AG04450 (cell line): ENCODE measurements around the gene ANKRD33. TPM values are rescaled to one million over a fixed set of nuclear protein-coding genes. Genes with fewer than 3 reads are reported as not detected.

ENCODE experiments used
- CTCF ChIA-PET: fragments of 300-600, 350-600 bp; formaldehyde crosslinking; extraction: SDS; loops from one replicate; lab custom pipeline; 2022; ENCODE audit warnings: antibody characterized with exemption, inconsistent platforms; lab: Charles Lee
- POLR2A ChIA-PET: fragments of 350-600 bp; formaldehyde crosslinking; extraction: SDS; loops from one replicate; lab custom pipeline; 2021; ENCODE audit warnings: antibody characterized with exemption, inconsistent platforms; lab: Yijun Ruan, JAX
- DNase-seq: peaks from one replicate; pipeline ENCODE4 v3.0.0-alpha.2; 2011; ENCODE audit warnings: low read depth, low spot score
- H3K27ac ChIP-seq: one replicate; pipeline ENCODE4 v1.5.1; 2012; ENCODE audit warnings: low read depth, low read length, control low read depth
- H3K27me3 ChIP-seq: one replicate; pipeline ENCODE4 v1.6.0; 2012; ENCODE audit warnings: low read length; ENCODE audit not compliant: control insufficient read depth, insufficient read depth
- H3K4me3 ChIP-seq: 2 replicates; pipeline ENCODE4 v1.5.1; 2011; ENCODE audit warnings: mild to moderate bottlenecking, low read depth, low read length, control low read depth
- H3K9me3 ChIP-seq: 2 replicates; pipeline ENCODE4 v1.5.1; 2012; ENCODE audit warnings: low read length; ENCODE audit not compliant: control insufficient read depth, insufficient read depth
- CTCF ChIP-seq: IDR thresholded peaks from 2 replicates; pipeline ENCODE4 v1.5.1; 2011; ENCODE audit warnings: low read depth, low read length, control low read depth, inconsistent platforms
- polyA plus RNA-seq: library from polyadenylated mRNA; depleted of rRNA; stranded (reverse); fragments of >200 nt; gene quantifications from 2 replicates; pipeline ENCODE4 v1.2.3, GENCODE V29; 2011

Gene ANKRD33
- polyA plus RNA-seq, 1 experiment: not detected

GRCh38 chr12:51867371-51867770, 20.5 kb upstream of the ANKRD33 start:
- POLR2A ChIA-PET: no interaction called here
- DNase-seq: no peak
- Histone ChIP-seq H3K9me3 (no peaks in the 10 kb centered on the region; the same call in 1 of the 2 replicates), H3K27me3 (peaks cover 22% of the 10 kb centered on the region), H3K4me3 (no peak overlapping the region), H3K27ac (no peak overlapping the region)
- CTCF ChIA-PET: no interaction called here
- TF ChIP-seq CTCF: no peak

DNA sequence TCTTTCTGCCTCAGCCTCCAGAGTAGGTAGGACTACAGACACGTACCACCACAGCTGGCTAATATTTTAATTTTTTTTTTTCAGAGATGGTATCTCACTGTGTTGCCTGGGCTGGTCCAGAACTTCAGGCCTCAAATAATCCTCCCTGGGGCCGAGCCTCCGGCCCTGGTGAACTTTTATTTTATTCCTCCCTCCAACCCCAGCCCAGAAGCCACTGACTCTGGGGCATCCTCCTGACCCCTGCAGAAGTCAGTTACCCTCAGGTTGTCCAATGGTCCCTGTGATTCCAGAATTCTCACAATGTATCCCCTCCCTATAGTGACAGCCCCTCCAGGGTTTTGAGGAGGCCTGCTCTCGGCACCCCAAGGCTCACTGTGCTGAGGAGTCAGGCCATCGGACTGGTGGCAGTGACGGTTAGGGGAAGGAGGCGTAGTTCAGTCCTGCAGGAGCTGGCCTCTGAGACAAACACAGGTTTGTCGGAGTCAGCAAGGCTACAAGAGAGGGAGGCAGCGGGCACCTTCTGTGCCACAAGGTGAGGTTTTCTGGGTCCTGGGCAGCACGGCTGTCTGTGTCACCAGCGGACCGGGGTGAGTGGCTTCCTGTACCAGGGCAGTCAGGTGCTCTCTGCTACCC, 20.0 kb upstream of the ANKRD33 start:
- Histone ChIP-seq H3K9me3 (no peaks in the 10 kb centered on the region; the same call in 1 of the 2 replicates), H3K27me3 (peaks cover 22% of the 10 kb centered on the region), H3K27ac (no peak overlapping the region), H3K4me3 (no peak overlapping the region)
- ChIA-PET CTCF (no interaction called here), POLR2A (no interaction called here)
- no peak for DNase-seq
- no peak for TF ChIP-seq CTCF

- H3K9me3 ChIP-seq: no peaks in the 10 kb centered on the region; the same call in 1 of the 2 replicates
- CTCF ChIA-PET: interaction anchor here (0.6 to 1.2 kb wide), 2 partner anchors 168 to 448 kb away, joined by 3 to 4 read pairs; no protein-coding TSS in a partner anchor
- H3K27me3 ChIP-seq: peaks cover 17% of the 10 kb centered on the region
These were observed 18.9 kb upstream of the ANKRD33 start for GRCh38 chr12:51868821-51869495.

GRCh38 chr12:51869496-51869865, 18.4 kb upstream of the ANKRD33 start:
- POLR2A ChIA-PET: interaction anchor here (0.6 to 1.0 kb wide), 3 partner anchors 141 to 433 kb away, joined by 3 to 4 read pairs (median 3); no protein-coding TSS in a partner anchor
- no peak overlapping the region for H3K4me3 ChIP-seq
- peak overlapping the region; percentile 11 for H3K27ac ChIP-seq
- peaks cover 13% of the 10 kb centered on the region for H3K27me3 ChIP-seq
- H3K9me3 ChIP-seq: no peaks in the 10 kb centered on the region; the same call in 1 of the 2 replicates
- CTCF ChIA-PET: interaction anchor here (0.6 to 1.2 kb wide), 3 partner anchors 156 to 449 kb away, joined by 3 to 5 read pairs (median 4); no protein-coding TSS in a partner anchor
- TF ChIP-seq CTCF: no peak
- no peak for DNase-seq

More at GRCh38 chr12:51868821-51869495, 18.9 kb upstream of the ANKRD33 start:
- no peak for DNase-seq
- no peak for TF ChIP-seq CTCF
- Histone ChIP-seq H3K4me3 (peak overlapping the region; percentile 51), H3K27ac (no peak overlapping the region)
- POLR2A ChIA-PET: interaction anchor here (0.6 to 1.0 kb wide), 3 partner anchors 141 to 433 kb away, joined by 3 to 4 read pairs (median 3); no protein-coding TSS in a partner anchor
